PFSK-1 (cell line): Measurements from ENCODE around the gene TBC1D9.

Source experiments
- FOXP2 ChIP-seq: optimal IDR thresholded peaks from 2 replicates; pipeline ENCODE3; 2011; ENCODE audit warnings: borderline replicate concordance, control low read depth, inconsistent platforms; ENCODE audit not compliant: insufficient read depth; ENCODE audit errors: extremely low read length, extremely low read depth
- POLR2AphosphoS5 ChIP-seq: IDR thresholded peaks from 2 replicates; pipeline ENCODE4 v1.6.1; 2012; ENCODE audit warnings: low read depth, mild to moderate bottlenecking, control low read depth, low read length, moderate library complexity
- TAF1 ChIP-seq: IDR thresholded peaks from 2 replicates; pipeline ENCODE4 v1.6.1; 2012; ENCODE audit warnings: low read length, control low read depth, borderline replicate concordance; ENCODE audit not compliant: insufficient read depth

GRCh38 chr4:140729344-140730049 lies 26.7 kb downstream of the TBC1D9 start:
- TF ChIP-seq FOXP2 (no peak), TAF1 (no peak), POLR2AphosphoS5 (no peak)
